HG03565 (cell line): Measurements from ENCODE around the gene SLC4A7.
"Not testable (repeated sequence)": the region's sequence is repeated elsewhere in the genome, so short reads cannot be mapped to it uniquely, and the experiment has no call there.

Source experiments
- ATAC-seq: cut with Tn5 transposase; IDR thresholded peaks from one replicate; pipeline ENCODE4 v1.9.1; 2021; ENCODE audit warnings: mild to moderate bottlenecking, moderate library complexity; ENCODE audit not compliant: unreplicated experiment

Gene SLC4A7

DNA sequence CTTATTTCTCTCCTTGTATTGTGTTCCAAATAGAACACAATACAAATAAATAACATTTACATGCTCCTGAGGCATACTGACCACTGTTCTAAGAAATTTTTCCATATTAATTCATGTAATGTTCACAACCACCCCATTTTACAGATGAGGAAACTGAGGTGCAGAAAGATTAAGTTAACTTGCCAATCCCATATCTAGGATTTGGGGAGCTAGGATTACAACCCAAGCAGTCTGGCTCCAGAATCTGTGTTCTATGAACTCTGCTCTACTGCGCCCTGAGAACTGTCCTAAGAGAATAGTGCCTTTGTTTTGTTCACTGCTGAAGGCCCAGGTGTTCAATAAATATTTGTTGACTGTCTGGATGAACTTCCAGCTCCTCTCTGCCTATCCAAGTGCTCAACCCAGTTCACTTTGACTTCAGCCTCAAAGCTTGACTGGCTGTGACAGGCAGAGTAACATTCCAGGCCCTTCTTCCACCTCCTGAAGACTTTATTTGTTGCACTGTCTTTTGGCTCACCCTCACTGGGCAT is 118.1 kb downstream of the SLC4A7 start:
- no peak for ATAC-seq

DNA sequence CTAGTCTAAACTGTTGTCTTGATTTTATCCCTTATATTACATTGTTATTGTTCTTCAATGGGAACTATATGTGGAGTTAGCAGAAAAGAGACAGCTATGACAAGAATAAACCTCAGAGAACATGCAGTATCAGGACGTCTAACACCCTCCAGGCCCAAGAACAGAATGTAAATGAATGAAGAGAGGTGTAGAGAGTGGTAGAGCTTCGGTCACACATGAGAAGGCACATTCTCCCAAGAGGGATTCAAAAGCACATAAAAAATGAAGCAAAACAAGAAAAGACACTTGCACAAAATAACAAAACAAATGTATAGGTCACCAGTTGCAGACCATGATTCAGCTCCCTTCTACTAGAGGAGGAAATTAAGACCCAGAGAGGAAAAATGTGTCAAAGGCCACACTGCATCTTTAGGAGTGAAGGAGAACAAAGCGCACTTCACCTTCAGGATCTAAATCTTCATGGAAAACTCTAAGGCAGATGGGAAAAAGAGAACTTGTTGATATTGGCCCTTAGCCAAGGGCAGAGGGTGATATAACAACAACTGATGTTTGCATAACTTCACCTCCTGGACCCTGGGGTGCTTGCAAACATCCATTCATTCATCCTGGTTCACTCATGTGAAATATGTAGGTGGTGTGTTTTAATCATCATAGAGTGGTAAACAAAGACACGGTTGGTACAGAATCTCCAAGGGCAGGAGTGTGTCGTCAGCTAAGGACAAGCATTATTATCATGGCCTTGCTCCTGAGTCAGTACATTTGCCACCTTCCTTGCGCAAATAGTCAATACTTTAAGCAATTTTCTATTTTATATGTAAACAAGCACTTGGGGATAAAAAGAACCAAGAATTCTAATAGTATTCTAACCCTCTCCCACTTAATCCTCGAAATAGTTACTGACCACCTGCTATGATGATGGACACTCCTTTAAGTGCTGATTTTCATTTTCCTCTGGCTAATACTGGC is 123.8 kb downstream of the SLC4A7 start:
- ATAC-seq: peak; percentile 39

DNA sequence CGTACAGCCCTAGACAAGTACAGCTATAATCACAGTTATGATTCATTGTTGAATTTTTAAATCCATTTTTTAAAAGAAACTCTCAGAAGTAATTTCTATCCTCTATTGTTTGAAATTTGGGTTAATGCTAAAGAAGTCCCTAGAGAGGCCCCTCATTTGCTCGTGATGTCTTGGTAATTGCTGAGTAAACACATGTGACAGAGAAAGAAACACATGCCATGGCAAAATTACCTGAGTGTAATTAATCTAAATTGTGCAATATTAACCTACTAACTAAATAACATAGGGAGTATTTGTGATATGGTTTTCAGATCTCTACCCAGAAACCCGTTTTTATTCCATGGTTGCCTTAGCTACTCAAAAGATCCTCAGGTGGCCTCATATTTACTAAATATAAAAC is 125.8 kb downstream of the SLC4A7 start:
- ATAC-seq: no peak

DNA sequence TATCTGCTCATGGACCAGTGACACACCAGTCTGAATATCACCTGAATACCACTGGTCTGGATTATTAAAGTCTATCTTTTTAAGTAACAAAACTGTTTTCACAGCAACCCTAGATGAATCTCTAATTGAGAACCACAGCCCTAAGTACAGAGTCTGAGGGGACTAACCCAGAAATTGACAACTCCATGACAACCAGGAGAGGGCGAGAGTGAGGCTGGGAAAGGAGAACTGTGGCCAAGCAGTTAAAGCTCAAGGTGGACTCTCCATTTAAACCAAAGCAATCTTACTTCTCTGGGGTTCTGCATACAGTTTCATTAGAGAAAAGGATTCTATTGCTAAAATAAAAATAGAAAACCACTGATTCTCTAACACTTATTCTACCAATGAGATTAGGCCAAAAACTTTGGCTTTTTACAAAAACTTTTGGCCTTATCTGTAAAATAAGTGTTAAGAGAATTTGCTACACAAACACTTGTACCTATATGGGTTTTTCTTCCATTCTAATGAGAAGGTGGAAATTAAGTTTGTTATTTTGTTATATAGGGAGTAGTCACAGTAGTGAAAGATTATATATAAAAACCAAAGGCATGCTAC is 126.4 kb downstream of the SLC4A7 start:
- peak; percentile 81 for ATAC-seq

DNA sequence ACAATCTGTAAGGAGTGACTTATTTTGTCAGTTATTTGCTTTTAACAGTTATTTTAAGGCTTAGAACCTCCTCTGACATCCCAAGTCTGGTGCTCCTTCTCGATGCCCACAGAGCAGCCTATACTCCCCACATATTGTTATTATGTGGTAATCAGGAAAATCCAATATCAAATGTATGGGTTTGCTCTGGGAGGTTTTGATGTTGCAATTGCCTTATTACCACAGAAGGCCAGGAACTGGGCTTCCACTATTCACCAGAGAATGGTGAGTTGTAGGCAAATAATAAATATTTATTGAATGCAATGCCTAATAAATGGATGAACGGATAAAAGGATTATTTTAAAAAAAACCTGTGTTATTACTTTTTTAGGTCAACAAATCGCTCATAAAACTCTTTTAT is 127.2 kb downstream of the SLC4A7 start:
- no peak for ATAC-seq

DNA sequence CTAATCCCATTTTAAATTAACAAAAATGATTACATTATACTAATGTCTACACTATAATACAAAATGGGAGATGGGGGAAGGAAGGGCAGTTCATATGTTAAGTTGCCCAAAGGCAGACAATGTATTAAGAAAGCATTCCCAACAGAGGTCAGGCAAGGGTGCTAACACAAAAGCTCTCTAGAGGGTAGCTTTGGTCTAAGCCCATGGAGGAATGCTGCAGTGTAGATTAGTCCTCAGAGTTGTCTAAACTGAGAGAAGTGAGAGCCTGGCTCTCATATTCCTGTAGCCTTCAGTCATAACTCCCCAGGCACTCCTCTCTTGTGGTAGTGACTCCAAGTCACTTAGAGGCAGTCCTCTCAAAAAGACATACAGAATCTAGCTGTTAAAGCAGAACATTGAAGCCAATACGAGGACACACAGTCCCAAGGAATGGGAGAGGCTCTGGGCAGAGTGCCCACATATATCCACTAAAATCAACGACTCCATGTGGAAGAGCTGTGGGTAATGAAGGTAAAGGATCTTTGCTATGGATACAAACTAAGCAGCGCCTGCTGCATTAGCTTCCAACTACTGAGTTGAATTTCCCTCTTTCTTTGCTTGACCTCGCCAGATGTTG is 129.5 kb downstream of the SLC4A7 start:
- ATAC-seq: no peak

DNA sequence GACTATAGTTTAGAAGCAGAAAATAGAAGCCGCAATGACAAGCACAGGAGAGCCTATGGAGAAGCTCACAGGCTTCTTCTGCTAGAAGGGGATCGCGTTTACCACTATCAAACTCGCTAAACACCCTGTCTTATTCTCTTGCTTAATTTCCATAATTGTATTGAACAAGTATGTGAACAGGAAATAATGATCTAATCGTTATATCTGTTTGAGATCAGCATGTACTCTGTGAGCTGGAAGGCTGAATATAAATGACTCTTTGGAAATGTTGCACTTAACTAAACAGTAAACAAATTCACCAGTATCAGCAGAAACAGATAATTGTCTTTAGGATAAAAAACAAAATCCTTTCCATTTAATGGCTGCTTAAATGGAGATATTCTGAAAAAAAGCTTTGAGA is 130.0 kb downstream of the SLC4A7 start:
- no peak for ATAC-seq

DNA sequence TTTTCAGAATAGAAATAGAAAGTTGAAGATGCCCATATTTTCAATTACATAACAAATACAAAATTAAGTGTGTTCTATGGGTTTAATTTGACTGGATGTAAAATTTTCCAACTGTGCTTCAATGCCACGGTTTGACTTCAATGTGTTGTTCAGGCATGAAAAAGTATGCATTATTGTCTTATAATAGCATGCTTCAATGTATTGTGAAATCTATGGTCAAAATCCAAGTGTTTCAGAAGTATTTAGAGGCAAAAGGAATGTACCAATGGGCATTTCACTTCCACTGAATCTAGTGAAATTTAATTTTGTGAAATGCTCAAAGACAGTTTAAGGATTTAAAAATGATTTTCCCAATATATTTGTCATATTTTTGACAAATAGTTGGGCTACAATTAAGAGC is 131.0 kb downstream of the SLC4A7 start:
- no peak for ATAC-seq

DNA sequence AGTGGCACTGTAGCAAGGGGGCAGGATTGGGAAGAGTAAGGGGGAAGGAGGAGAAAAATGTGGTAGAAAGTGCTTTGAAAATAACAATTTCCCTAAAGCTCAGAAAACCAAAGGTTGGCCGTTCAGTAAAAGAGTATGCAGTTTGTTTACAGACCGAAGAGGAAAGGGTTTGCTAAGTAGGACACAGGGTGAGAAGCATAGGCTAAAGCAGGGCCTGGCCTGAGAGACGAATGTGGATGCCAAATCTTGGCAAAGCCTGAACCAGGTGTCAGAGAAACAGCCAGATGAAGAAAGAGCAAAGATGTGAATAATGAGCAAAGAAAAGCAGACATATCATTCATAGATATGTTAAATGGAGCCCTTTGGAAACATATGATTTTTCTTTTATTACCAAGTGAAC is 132.1 kb downstream of the SLC4A7 start:
- no peak for ATAC-seq

DNA sequence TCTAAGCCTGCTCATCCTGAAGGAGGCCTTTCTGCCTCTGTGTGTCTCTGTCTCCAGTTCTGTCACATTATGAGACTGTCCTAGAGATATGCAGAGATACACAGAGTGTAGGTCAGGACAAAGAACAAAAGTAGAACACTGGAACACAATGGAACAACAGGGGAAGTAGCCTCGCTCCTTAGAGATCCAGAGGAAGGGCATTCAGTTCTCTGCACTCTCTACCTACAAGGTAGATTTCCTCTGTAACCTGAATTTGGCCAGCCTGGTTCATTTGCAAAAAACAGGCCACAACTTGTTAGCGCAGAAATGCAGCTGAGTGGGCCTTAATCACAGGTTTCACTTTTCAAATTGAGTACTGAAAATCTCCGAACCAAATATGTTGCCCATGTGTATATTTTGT is 134.4 kb downstream of the SLC4A7 start:
- ATAC-seq: peak; percentile 60

DNA sequence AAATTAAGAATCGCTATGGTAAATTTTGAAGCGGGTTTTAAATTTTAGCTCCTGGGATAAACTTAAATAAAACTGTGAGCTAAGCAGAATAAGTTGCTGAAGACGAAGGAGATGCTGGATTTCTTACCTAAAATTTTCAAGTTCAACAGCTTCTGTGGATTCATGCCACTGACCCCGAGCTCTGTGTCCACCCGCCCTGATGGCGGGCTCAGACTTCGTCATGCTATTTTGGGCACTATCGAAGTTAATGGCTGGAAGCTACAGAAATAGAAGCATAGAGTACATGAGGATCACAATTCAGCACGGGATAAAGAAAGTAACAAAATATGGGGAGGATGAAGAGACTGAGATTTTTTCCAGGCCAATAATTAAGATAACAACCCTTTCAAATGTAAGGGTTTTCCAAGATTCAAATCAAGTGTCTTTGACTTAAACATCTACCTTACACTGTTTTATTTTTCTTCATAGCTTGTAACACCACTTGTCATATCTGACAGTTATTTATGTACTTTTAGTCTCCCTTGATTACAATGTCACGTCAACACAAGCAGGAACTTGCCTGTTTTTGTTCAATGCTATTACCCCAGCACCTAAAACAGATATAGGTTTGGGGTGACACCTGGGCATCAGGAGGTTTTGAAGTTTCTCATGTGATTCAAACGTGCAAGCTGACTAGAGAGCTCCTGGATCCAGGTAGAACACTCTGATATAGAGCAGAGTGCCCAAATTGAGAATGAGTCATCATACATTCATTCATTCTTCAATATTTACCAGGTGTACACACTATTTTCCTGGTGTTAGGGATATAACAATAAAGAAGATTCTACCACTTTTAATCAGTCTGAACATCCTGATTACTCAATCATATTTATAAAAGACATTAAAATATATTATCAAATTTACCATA is 138.0 kb downstream of the SLC4A7 start:
- no peak for ATAC-seq

DNA sequence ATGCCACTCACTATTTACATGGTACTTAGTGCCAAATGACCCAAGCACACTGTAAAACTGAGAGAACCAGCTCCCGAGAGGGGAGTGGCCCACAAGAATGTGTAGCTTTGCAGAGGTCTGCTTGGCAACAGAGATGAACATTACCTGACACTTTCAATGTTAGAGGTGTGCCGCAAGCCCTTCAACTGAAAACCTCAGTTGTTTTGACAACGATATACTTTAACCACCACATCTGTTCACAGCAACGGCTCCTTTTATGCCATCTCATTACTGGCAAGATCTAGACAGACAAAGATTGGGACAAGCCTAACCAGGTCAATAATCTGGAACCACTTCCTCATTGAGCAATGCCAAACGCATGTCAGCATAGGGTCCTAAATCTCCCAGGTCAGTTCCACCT is 138.7 kb downstream of the SLC4A7 start:
- ATAC-seq: no peak

DNA sequence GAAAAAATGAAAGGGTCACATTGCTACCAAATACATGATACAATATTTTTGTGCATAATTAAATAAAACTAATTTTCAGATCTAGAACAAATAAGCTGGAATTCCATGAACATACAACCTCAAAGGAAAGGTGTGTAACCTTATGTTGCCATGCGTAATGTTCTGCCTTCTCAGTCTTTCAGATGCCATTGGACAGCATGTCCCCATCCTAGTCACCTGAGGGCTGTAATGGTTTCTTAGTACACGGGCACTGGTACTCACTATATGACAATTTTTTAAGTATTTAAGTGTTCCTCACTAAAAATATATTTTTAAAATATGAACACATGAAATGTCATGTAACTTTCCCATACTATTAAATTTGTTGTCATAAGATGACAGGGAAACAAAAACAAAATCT is 139.1 kb downstream of the SLC4A7 start:
- ATAC-seq: no peak

DNA sequence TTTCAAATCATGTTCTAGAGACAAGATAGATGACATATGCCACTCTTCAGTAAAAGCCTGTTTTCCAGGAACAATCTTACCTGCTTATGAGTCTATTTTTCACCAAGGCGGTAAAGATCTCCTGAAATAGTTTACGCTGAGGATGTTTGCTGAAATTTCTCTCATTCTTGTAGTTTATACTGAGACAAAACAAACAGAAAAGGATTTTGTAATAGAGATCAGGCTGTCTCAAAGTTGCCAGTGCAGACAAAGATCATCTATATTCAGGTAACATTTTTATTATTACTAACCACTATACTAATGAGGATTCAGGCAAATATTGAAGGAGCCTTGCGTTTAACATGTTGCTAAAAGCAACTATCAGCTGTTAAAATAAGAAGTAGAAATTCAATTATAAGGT is 140.0 kb downstream of the SLC4A7 start:
- ATAC-seq: no peak

DNA sequence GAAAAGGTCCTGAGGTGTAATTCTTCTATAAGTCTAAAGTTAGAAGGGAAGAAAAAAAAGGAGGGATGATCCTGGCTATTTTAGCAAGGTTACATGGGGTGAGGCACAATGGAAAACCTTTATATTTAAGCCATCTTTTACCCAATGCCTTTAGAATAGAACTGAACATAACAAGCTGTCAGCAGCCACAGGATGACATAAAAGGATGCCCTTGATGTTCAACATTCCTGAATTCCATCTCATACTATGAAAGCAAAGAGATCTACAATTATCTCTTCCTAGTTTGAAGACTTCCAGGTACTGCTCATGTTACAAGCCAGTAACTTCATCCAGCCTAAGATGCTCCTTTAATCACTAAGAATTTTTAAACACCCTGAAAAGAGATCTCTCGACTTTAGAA is 141.9 kb downstream of the SLC4A7 start:
- no peak for ATAC-seq

DNA sequence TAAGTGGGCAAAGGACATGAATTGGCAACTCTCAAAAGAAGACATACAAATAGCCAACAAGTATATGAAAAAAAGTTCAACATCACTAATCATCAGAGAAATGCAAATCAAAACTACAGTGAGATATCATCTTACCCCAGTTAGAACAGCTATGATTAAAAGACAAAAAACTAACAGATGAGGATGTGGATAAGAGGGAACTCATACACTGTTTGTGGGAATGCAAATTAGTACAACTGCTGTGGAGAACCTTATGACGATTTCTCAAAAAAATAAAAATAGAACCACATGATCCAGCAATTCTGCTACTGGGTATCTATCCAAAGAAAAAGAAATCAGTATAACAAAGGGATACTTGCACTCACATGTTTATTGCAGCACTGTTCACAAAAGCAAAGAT is 143.7 kb downstream of the SLC4A7 start:
- ATAC-seq: peak; percentile 72

DNA sequence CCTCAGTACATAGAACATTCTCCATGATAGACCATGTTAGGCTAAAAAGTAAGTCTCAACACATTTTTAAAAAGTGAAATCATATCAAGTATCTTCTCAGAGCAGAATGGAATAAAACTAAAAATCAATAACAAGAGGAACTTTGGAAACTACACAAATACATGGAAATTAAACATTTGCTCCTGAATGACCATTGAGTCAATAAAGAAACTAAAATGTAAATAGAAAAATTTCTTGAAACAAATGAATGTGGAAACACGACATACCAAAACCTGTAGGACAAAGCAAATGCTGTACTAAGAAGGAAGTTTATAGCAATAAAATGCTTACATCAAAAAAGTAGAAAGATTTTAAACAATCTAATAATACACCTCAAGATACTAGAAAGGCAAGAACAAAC is 148.6 kb downstream of the SLC4A7 start:
- ATAC-seq: no peak

DNA sequence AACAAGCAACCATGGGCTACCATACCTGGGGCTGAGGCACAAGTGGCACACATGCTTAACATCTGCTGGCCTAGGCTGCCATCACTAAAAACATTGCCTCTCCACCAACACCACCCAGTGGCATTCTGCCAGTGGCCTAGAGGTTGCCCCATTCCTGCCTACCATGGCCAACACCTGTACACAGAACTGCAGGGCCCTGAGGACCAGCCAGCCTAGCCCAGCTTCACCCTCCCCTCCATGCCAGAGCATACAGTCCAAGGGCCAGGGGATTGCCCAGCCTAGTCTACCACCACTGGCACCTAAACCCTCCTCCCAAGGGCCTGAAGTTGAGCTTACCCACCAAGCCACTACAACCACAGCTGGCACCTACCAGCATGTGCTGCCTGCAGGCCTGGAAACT is 150.3 kb downstream of the SLC4A7 start:
- ATAC-seq: no peak

DNA sequence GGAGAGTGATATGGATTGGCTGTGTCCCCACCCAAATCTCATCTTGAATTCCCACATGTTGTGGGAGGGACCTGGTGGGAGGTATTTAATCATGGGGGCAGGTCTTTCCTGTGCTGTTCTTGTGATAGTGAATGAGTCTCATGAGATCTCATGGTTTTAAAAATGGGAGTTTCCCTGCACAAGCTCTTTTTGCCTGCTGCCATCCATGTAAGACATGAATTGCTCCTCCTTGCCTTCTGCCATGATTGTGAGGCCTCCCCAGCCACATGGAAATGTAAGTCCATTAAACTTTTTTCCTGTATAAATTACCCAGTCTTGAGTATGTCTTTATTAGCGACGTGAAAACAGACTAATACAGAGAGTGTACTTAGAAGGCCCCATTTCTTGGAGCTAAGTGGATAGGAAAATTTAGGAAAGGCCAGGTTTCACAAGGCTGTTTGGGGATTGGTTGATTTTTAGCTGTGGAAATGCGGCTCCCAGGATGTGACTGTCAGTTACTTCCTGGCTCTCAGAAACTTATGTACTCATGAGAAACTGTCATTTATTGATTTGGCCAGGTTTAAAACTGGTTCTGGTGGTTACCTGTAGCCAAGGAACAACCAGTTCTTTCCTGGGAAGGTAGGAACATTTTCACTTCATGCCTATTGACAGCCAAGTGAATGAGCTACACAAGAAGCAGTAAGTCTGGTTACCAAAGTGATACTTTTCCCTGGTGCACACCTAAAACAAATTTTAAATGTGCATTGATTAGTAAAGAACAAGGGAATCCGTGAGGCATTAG is 155.0 kb downstream of the SLC4A7 start:
- ATAC-seq: not testable (repeated sequence)
